HEK293 (cell line): ENCODE results near the gene FRAS1.

Experiments used
- CTCF ChIA-PET: fragments of 350-600 bp; formaldehyde crosslinking; extraction: SDS; loops from one replicate; lab custom pipeline; 2021; ENCODE audit warnings: antibody characterized with exemption; lab: Yijun Ruan, JAX
- POLR2A ChIA-PET: fragments of 300-600 bp; formaldehyde crosslinking; extraction: SDS; loops from one replicate; lab custom pipeline; 2020; ENCODE audit warnings: antibody characterized with exemption, inconsistent platforms; lab: Yijun Ruan, JAX
- H3K27ac ChIP-seq: fragments of 200-500 bp; sonication (Bioruptor generic); 2 replicates; pipeline ENCODE4 v1.5.1; 2014; ENCODE audit warnings: low read depth, low read length, control low read depth, inconsistent platforms; ENCODE audit errors: extremely low read depth
- H3K36me3 ChIP-seq, 2 experiments: fragments of 200-500 bp in 1 of 2; sonication (Bioruptor generic) in 1 of 2; 1 replicate in 1 of 2; 2 replicates in 1 of 2; pipeline ENCODE4 v1.5.1; 2014 to 2017; ENCODE audit warnings: inconsistent platforms in 2 of 2, low read length in 2 of 2; ENCODE audit not compliant: control insufficient read depth in 2 of 2, insufficient read depth in 1 of 2
- H3K4me1 ChIP-seq: fragments of 200-500 bp; sonication (Bioruptor generic); 2 replicates; pipeline ENCODE4 v1.5.1; 2014; ENCODE audit warnings: mild to moderate bottlenecking, low read length, inconsistent platforms; ENCODE audit not compliant: control insufficient read depth, insufficient read depth
- H3K4me3 ChIP-seq: 2 replicates; pipeline ENCODE4 v1.5.1; 2011; ENCODE audit warnings: low read depth, mild to moderate bottlenecking, control low read depth, low read length, moderate library complexity
- H3K9me3 ChIP-seq: fragments of 200-500 bp; sonication (Bioruptor generic); 2 replicates; pipeline ENCODE4 v1.5.1; 2014; ENCODE audit warnings: low read depth, low read length, inconsistent platforms; ENCODE audit not compliant: control insufficient read depth, insufficient read depth
- GLIS2 ChIP-seq: fragments of 450-650 bp; formaldehyde crosslinking; IDR thresholded peaks from 2 replicates; pipeline ENCODE4 v1.5.1; 2016; ENCODE audit warnings: missing biosample characterization, missing genetic modification characterization
- HOXA7 ChIP-seq: sonication (generic); formaldehyde crosslinking; IDR thresholded peaks from 2 replicates; pipeline ENCODE4 v1.8.1; 2022; ENCODE audit warnings: missing genetic modification reagents, borderline replicate concordance
- KLF7 ChIP-seq: fragments of 450-650 bp; formaldehyde crosslinking; IDR thresholded peaks from 2 replicates; pipeline ENCODE4 v1.5.1; 2016; ENCODE audit warnings: missing biosample characterization, missing genetic modification characterization, borderline replicate concordance
- TRIM28 ChIP-seq: IDR thresholded peaks from 2 replicates; pipeline ENCODE4 v1.6.1; 2011; ENCODE audit warnings: low read length, control low read depth, borderline replicate concordance
- ZBTB21 ChIP-seq: fragments of 450-650 bp; formaldehyde crosslinking; IDR thresholded peaks from 2 replicates; pipeline ENCODE4 v1.5.1; 2017; ENCODE audit warnings: missing biosample characterization, missing genetic modification characterization
- ZFP3 ChIP-seq: fragments of 450-650 bp; formaldehyde crosslinking; IDR thresholded peaks from 2 replicates; pipeline ENCODE4 v1.5.1; 2016; ENCODE audit warnings: low read depth, missing biosample characterization, missing genetic modification characterization
- ZNF112 ChIP-seq: fragments of 450-650 bp; formaldehyde crosslinking; IDR thresholded peaks from 2 replicates; pipeline ENCODE4 v1.5.0; 2017; ENCODE audit warnings: missing biosample characterization, missing genetic modification characterization
- ZNF121 ChIP-seq: fragments of 450-650 bp; formaldehyde crosslinking; IDR thresholded peaks from 2 replicates; pipeline ENCODE4 v1.5.1; 2016; ENCODE audit warnings: missing biosample characterization, missing genetic modification characterization
- ZNF138 ChIP-seq: fragments of 450-650 bp; formaldehyde crosslinking; IDR thresholded peaks from 2 replicates; pipeline ENCODE4 v1.5.1; 2016; ENCODE audit warnings: missing biosample characterization, missing genetic modification characterization, borderline replicate concordance
- ZNF202 ChIP-seq: fragments of 450-650 bp; formaldehyde crosslinking; IDR thresholded peaks from 2 replicates; pipeline ENCODE4 v1.5.1; 2016; ENCODE audit warnings: missing biosample characterization, missing genetic modification characterization, borderline replicate concordance
- ZNF248 ChIP-seq: fragments of 450-650 bp; formaldehyde crosslinking; IDR thresholded peaks from 2 replicates; pipeline ENCODE4 v1.5.1; 2017; ENCODE audit warnings: missing biosample characterization, missing genetic modification characterization
- ZNF404 ChIP-seq: fragments of 450-650 bp; formaldehyde crosslinking; IDR thresholded peaks from 2 replicates; pipeline ENCODE4 v1.5.1; 2017; ENCODE audit warnings: missing biosample characterization, missing genetic modification characterization
- ZNF501 ChIP-seq: fragments of 450-650 bp; formaldehyde crosslinking; IDR thresholded peaks from 2 replicates; pipeline ENCODE4 v1.5.1; 2016; ENCODE audit warnings: missing biosample characterization, missing genetic modification characterization
- ZNF558 ChIP-seq: fragments of 450-650 bp; formaldehyde crosslinking; IDR thresholded peaks from 2 replicates; pipeline ENCODE4 v1.5.1; 2016; ENCODE audit warnings: missing biosample characterization, missing genetic modification characterization
- ZNF560 ChIP-seq: fragments of 450-650 bp; formaldehyde crosslinking; IDR thresholded peaks from 2 replicates; pipeline ENCODE4 v1.5.1; 2017; ENCODE audit warnings: missing biosample characterization, missing genetic modification characterization, borderline replicate concordance
- ZNF624 ChIP-seq: fragments of 450-650 bp; formaldehyde crosslinking; IDR thresholded peaks from 2 replicates; pipeline ENCODE4 v1.5.1; 2017; ENCODE audit warnings: missing biosample characterization, missing genetic modification characterization
- ZNF670 ChIP-seq: fragments of 450-650 bp; formaldehyde crosslinking; IDR thresholded peaks from 2 replicates; pipeline ENCODE4 v1.5.1; 2016; ENCODE audit warnings: missing biosample characterization, missing genetic modification characterization, low read depth
- ZNF677 ChIP-seq: fragments of 450-650 bp; IDR thresholded peaks from 2 replicates; pipeline ENCODE4 v1.5.0; 2018; ENCODE audit warnings: missing biosample characterization, mild to moderate bottlenecking, missing genetic modification characterization, moderate library complexity
- ZNF747 ChIP-seq: fragments of 450-650 bp; formaldehyde crosslinking; IDR thresholded peaks from 2 replicates; pipeline ENCODE4 v1.5.1; 2016; ENCODE audit warnings: missing biosample characterization, missing genetic modification characterization
- ZNF830 ChIP-seq: fragments of 450-650 bp; IDR thresholded peaks from 2 replicates; pipeline ENCODE4 v1.5.0; 2018; ENCODE audit warnings: missing biosample characterization, missing genetic modification characterization, low read depth, mild to moderate bottlenecking, moderate library complexity
- ZSCAN23 ChIP-seq: fragments of 450-650 bp; formaldehyde crosslinking; IDR thresholded peaks from 2 replicates; pipeline ENCODE4 v1.5.1; 2016; ENCODE audit warnings: missing biosample characterization, missing genetic modification characterization
- TF ChIP-seq, protein P1 (sequence below): fragments of 450-650 bp; formaldehyde crosslinking; IDR thresholded peaks from 2 replicates; pipeline ENCODE4 v1.5.1; 2016; ENCODE audit warnings: missing biosample characterization, missing genetic modification characterization
- TF ChIP-seq, protein P2 (sequence below): fragments of 450-650 bp; formaldehyde crosslinking; IDR thresholded peaks from 2 replicates; pipeline ENCODE4 v1.5.1; 2016; ENCODE audit warnings: missing biosample characterization, missing genetic modification characterization
- TF ChIP-seq, protein P3 (sequence below): fragments of 450-650 bp; formaldehyde crosslinking; IDR thresholded peaks from 2 replicates; pipeline ENCODE4 v1.5.1; 2016; ENCODE audit warnings: missing biosample characterization, missing genetic modification characterization
- TF ChIP-seq, protein P4 (sequence below): fragments of 450-650 bp; IDR thresholded peaks from 2 replicates; pipeline ENCODE4 v1.5.1; 2018; ENCODE audit warnings: missing biosample characterization, missing genetic modification characterization
- TF ChIP-seq, protein P5 (sequence below): fragments of 450-650 bp; formaldehyde crosslinking; IDR thresholded peaks from 2 replicates; pipeline ENCODE4 v1.5.1; 2016; ENCODE audit warnings: missing biosample characterization, missing genetic modification characterization

FRAS1 gene

DNA sequence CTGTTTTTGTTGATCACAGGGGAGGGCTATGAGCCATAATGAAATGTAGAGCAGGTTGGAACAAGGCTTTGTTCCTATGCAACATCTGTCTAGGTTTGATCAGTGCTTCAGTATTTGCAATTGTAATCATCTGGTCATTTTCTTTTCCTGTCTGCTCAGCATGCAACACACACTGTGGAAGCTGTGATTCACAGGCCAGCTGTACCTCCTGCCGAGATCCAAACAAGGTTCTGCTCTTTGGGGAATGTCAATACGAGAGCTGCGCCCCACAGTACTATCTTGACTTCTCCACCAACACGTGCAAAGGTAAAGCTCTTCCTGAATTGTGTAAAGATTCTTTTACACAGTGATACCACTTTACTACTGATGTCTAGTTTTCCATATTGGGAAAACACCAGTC lies 312.6 kb downstream of the FRAS1 start:
- TF ChIP-seq ZNF121 (tag by site-specific recombination) (no peak), ZNF501 (no peak), HOXA7 (CRISPR knock-in tag) (no peak), GLIS2 (tag by site-specific recombination) (no peak), ZNF560 (tag by site-specific recombination) (no peak), ZNF138 (no peak), ZNF830 (tag by site-specific recombination) (no peak), KLF7 (tag by site-specific recombination) (no peak), ZNF248 (tag by site-specific recombination) (no peak), ZNF677 (tag by site-specific recombination) (no peak)
- TF ChIP-seq, protein P1, sequence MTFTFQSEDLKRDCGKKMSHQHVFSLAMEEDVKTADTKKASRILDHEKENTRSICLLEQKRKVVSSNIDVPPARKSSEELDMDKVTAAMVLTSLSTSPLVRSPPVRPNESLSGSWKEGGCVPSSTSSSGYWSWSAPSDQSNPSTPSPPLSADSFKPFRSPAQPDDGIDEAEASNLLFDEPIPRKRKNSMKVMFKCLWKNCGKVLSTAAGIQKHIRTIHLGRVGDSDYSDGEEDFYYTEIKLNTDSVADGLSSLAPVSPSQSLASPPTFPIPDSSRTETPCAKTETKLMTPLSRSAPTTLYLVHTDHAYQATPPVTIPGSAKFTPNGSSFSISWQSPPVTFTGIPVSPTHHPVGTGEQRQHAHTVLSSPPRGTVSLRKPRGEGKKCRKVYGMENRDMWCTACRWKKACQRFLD (tag by site-specific recombination): no peak
- TF ChIP-seq, protein P2, sequence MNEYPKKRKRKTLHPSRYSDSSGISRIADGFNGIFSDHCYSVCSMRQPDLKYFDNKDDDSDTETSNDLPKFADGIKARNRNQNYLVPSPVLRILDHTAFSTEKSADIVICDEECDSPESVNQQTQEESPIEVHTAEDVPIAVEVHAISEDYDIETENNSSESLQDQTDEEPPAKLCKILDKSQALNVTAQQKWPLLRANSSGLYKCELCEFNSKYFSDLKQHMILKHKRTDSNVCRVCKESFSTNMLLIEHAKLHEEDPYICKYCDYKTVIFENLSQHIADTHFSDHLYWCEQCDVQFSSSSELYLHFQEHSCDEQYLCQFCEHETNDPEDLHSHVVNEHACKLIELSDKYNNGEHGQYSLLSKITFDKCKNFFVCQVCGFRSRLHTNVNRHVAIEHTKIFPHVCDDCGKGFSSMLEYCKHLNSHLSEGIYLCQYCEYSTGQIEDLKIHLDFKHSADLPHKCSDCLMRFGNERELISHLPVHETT: no peak
- TF ChIP-seq, protein P3, sequence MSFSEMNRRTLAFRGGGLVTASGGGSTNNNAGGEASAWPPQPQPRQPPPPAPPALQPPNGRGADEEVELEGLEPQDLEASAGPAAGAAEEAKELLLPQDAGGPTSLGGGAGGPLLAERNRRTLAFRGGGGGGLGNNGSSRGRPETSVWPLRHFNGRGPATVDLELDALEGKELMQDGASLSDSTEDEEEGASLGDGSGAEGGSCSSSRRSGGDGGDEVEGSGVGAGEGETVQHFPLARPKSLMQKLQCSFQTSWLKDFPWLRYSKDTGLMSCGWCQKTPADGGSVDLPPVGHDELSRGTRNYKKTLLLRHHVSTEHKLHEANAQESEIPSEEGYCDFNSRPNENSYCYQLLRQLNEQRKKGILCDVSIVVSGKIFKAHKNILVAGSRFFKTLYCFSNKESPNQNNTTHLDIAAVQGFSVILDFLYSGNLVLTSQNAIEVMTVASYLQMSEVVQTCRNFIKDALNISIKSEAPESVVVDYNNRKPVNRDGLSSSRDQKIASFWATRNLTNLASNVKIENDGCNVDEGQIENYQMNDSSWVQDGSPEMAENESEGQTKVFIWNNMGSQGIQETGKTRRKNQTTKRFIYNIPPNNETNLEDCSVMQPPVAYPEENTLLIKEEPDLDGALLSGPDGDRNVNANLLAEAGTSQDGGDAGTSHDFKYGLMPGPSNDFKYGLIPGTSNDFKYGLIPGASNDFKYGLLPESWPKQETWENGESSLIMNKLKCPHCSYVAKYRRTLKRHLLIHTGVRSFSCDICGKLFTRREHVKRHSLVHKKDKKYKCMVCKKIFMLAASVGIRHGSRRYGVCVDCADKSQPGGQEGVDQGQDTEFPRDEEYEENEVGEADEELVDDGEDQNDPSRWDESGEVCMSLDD (tag by site-specific recombination): no peak
- Histone ChIP-seq H3K36me3 (peaks cover 0 to 32% of the 10 kb centered on the region in 2 experiments; a peak in 2 of 3 replicates), H3K4me1 (no peaks in the 10 kb centered on the region), H3K9me3 (no peaks in the 10 kb centered on the region), H3K4me3 (no peak overlapping the region), H3K27ac (no peak overlapping the region)
- CTCF ChIA-PET: no interaction called here
- POLR2A ChIA-PET: no interaction called here

DNA sequence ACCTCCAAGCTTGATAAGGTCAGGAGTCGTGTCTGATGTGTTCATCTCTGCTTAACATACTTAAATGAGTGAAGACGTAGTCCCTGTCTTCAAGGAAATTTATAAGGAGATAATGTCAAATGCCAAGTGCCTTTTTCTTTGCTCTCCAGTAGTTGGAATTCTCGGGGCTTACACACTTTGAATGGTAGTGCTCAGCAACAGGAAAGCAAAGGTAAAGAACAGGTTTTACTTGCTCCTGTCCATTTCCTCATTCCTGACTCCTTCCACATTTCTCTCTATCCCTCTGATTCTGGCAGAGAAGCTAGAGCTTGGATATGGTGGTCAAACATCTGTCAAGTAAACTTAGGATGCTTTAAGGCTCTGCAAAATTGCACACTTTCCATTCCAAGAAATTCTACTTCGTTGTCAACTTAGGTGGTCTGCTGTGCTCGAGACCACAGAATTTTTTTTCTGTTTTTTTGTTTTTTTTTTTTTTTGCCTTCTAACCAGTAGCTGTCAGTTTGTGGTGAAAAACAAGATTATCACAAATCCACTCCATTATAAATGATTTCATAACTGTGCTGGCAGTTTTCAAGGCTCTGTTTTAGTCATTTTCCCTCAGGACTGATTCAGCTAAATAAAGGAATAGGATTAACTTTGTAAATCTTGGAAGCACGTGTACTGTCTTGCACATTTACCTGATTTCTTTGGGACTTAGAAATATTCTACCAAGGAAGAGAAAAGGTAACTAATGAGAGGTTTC lies 313.7 kb downstream of the FRAS1 start:
- ChIA-PET CTCF (interaction anchor here (0.6 kb wide), 1 partner anchor 8 kb away, joined by 3 read pairs; no protein-coding TSS in a partner anchor), POLR2A (no interaction called here)
- Histone ChIP-seq H3K9me3 (no peaks in the 10 kb centered on the region), H3K27ac (no peak overlapping the region), H3K4me3 (no peak overlapping the region), H3K4me1 (no peaks in the 10 kb centered on the region), H3K36me3 (peaks cover 0 to 36% of the 10 kb centered on the region in 2 experiments; a peak in 2 of 3 replicates)
- no peak for TF ChIP-seq ZNF112
- TF ChIP-seq ZNF202 (tag by site-specific recombination): no peak
- TF ChIP-seq, protein P4, sequence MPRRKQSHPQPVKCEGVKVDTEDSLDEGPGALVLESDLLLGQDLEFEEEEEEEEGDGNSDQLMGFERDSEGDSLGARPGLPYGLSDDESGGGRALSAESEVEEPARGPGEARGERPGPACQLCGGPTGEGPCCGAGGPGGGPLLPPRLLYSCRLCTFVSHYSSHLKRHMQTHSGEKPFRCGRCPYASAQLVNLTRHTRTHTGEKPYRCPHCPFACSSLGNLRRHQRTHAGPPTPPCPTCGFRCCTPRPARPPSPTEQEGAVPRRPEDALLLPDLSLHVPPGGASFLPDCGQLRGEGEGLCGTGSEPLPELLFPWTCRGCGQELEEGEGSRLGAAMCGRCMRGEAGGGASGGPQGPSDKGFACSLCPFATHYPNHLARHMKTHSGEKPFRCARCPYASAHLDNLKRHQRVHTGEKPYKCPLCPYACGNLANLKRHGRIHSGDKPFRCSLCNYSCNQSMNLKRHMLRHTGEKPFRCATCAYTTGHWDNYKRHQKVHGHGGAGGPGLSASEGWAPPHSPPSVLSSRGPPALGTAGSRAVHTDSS (tag by site-specific recombination): no peak
- no peak for TF ChIP-seq ZBTB21 (tag by site-specific recombination)
- no peak for TF ChIP-seq ZNF677 (tag by site-specific recombination)
- TF ChIP-seq ZNF138: no peak
- TF ChIP-seq TRIM28: no peak
- no peak for TF ChIP-seq ZNF404
- TF ChIP-seq ZSCAN23 (tag by site-specific recombination): no peak
- no peak for TF ChIP-seq ZNF624 (tag by site-specific recombination)
- TF ChIP-seq, protein P5, sequence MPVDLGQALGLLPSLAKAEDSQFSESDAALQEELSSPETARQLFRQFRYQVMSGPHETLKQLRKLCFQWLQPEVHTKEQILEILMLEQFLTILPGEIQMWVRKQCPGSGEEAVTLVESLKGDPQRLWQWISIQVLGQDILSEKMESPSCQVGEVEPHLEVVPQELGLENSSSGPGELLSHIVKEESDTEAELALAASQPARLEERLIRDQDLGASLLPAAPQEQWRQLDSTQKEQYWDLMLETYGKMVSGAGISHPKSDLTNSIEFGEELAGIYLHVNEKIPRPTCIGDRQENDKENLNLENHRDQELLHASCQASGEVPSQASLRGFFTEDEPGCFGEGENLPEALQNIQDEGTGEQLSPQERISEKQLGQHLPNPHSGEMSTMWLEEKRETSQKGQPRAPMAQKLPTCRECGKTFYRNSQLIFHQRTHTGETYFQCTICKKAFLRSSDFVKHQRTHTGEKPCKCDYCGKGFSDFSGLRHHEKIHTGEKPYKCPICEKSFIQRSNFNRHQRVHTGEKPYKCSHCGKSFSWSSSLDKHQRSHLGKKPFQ (tag by site-specific recombination): no peak
- TF ChIP-seq ZNF747 (tag by site-specific recombination): no peak
- no peak for TF ChIP-seq ZFP3
- no peak for TF ChIP-seq ZNF670
- no peak for TF ChIP-seq ZNF558
